Activated naive CD8-positive, alpha-beta T cell treated with anti-CD3 and anti-CD28 coated beads, Interleukin-2, amount 10 ng/mL, durations not matched to agents 7 days and 5 days (primary cell): ENCODE data around the gene TDG. TPM values are rescaled to one million over a fixed set of nuclear protein-coding genes. Genes with fewer than 3 reads are reported as not detected.
"Not testable (repeated sequence)": the region's sequence is repeated elsewhere in the genome, so short reads cannot be mapped to it uniquely, and the experiment has no call there.

Source experiments
- ATAC-seq: fragments of 150-1000 bp; cut with Tn5 transposase; one replicate; pipeline ENCODE4 v1.10.0; 2021; ENCODE audit warnings: low read depth, moderate library complexity
- POLR2A ChIA-PET: fragments of 350-600 bp; sonication (Branson Sonifier 250); formaldehyde crosslinking; loops from one replicate; lab custom pipeline; 2021; ENCODE audit warnings: antibody characterized with exemption; lab: Charles Lee
- DNase-seq: peaks from one replicate; pipeline ENCODE4 v3.0.0; 2021
- H3K27ac Mint-ChIP-seq: one replicate; pipeline ENCODE4 v1.8.0; 2022; ENCODE audit warnings: mild to moderate bottlenecking, mixed read lengths
- H3K27me3 Mint-ChIP-seq: one replicate; pipeline ENCODE4 v1.8.0; 2022; ENCODE audit warnings: mild to moderate bottlenecking, moderate library complexity, mixed read lengths
- H3K36me3 Mint-ChIP-seq: one replicate; pipeline ENCODE4 v1.8.0; 2021; ENCODE audit warnings: mild to moderate bottlenecking, mixed read lengths
- H3K4me1 Mint-ChIP-seq: one replicate; pipeline ENCODE4 v1.8.0; 2021; ENCODE audit warnings: mixed read lengths
- H3K4me3 Mint-ChIP-seq: one replicate; pipeline ENCODE4 v1.8.0; 2022; ENCODE audit warnings: mild to moderate bottlenecking, moderate library complexity, mixed read lengths
- H3K9me3 Mint-ChIP-seq: one replicate; pipeline ENCODE4 v1.8.0; 2021; ENCODE audit warnings: mixed read lengths
- total RNA-seq, 2 experiments: library from RNA; stranded (reverse); gene quantifications; one replicate each; pipeline ENCODE4 v1.2.3, GENCODE V29; 2021

TDG gene
- total RNA-seq, 2 experiments from 2014 or later = 32.5 to 37.6 TPM

GRCh38 chr12:104010121-104010520 lies 44.4 kb downstream of the TDG start:
- no peak for ATAC-seq

GRCh38 chr12:104010606-104011169 lies 45.0 kb downstream of the TDG start:
- DNase-seq = no peak
- Mint-ChIP-seq H3K9me3 (peaks cover 3% of the 10 kb centered on the region), H3K4me1 (no peaks in the 10 kb centered on the region), H3K36me3 (no peaks in the 10 kb centered on the region), H3K27ac (no peak overlapping the region), H3K27me3 (peaks cover 16% of the 10 kb centered on the region), H3K4me3 (no peak overlapping the region)
- POLR2A ChIA-PET = no interaction called here
- no peak for ATAC-seq

More at GRCh38 chr12:104010121-104010520, 44.4 kb downstream of the TDG start:
- Mint-ChIP-seq H3K27ac (no peak overlapping the region), H3K36me3 (no peaks in the 10 kb centered on the region), H3K9me3 (peaks cover 3% of the 10 kb centered on the region), H3K4me1 (no peaks in the 10 kb centered on the region), H3K4me3 (no peak overlapping the region), H3K27me3 (peaks cover 19% of the 10 kb centered on the region)
- POLR2A ChIA-PET = no interaction called here
- no peak for DNase-seq

GRCh38 chr12:104011253-104011652 lies 45.6 kb downstream of the TDG start:
- Mint-ChIP-seq H3K27me3 (peaks cover 13% of the 10 kb centered on the region), H3K36me3 (no peaks in the 10 kb centered on the region), H3K27ac (no peak overlapping the region), H3K9me3 (peaks cover 3% of the 10 kb centered on the region), H3K4me1 (no peaks in the 10 kb centered on the region), H3K4me3 (no peak overlapping the region)
- POLR2A ChIA-PET = no interaction called here
- DNase-seq (no peak), ATAC-seq (no peak)

- Mint-ChIP-seq H3K27ac (no peak overlapping the region), H3K4me1 (no peaks in the 10 kb centered on the region), H3K27me3 (peaks cover 6% of the 10 kb centered on the region), H3K4me3 (no peak overlapping the region), H3K9me3 (peaks cover under 1% of the 10 kb centered on the region), H3K36me3 (no peaks in the 10 kb centered on the region)
- ATAC-seq (no peak), DNase-seq (no peak)
- POLR2A ChIA-PET = no interaction called here
Observed at GRCh38 chr12:104012331-104012730, 46.7 kb downstream of the TDG start.

GRCh38 chr12:104021862-104022261 lies 56.2 kb downstream of the TDG start:
- H3K9me3 Mint-ChIP-seq, DNase-seq, H3K36me3 Mint-ChIP-seq, H3K27ac Mint-ChIP-seq, POLR2A ChIA-PET, H3K4me3 Mint-ChIP-seq, H3K4me1 Mint-ChIP-seq, ATAC-seq: not testable (repeated sequence)
- peaks cover 25% of the 10 kb centered on the region for H3K27me3 Mint-ChIP-seq

GRCh38 chr12:104022786-104023185 lies 57.1 kb downstream of the TDG start:
- ATAC-seq = no peak
- POLR2A ChIA-PET = no interaction called here
- no peaks in the 10 kb centered on the region for H3K4me1 Mint-ChIP-seq

GRCh38 chr12:104023710-104024109 lies 58.0 kb downstream of the TDG start:
- no peak overlapping the region for H3K4me3 Mint-ChIP-seq

More at GRCh38 chr12:104022786-104023185, 57.1 kb downstream of the TDG start:
- Mint-ChIP-seq H3K4me3 (no peak overlapping the region), H3K36me3 (no peaks in the 10 kb centered on the region), H3K27ac (no peak overlapping the region), H3K27me3 (peaks cover 33% of the 10 kb centered on the region), H3K9me3 (no peaks in the 10 kb centered on the region)
- no peak for DNase-seq

GRCh38 chr12:104024348-104024747 lies 58.7 kb downstream of the TDG start:
- H3K4me3 Mint-ChIP-seq = no peak overlapping the region
- H3K27ac Mint-ChIP-seq = no peak overlapping the region
- H3K9me3 Mint-ChIP-seq = no peaks in the 10 kb centered on the region
- POLR2A ChIA-PET = no interaction called here
- H3K36me3 Mint-ChIP-seq = no peaks in the 10 kb centered on the region
- peaks cover 39% of the 10 kb centered on the region for H3K27me3 Mint-ChIP-seq
- no peak for ATAC-seq
- DNase-seq = no peak
- no peaks in the 10 kb centered on the region for H3K4me1 Mint-ChIP-seq

More at GRCh38 chr12:104023710-104024109, 58.0 kb downstream of the TDG start:
- H3K36me3 Mint-ChIP-seq = no peaks in the 10 kb centered on the region
- peaks cover 36% of the 10 kb centered on the region for H3K27me3 Mint-ChIP-seq
- POLR2A ChIA-PET = no interaction called here
- ATAC-seq = no peak
- no peaks in the 10 kb centered on the region for H3K4me1 Mint-ChIP-seq
- no peak overlapping the region for H3K27ac Mint-ChIP-seq
- no peak for DNase-seq
- H3K9me3 Mint-ChIP-seq = no peaks in the 10 kb centered on the region

- Mint-ChIP-seq H3K27ac (no peak overlapping the region), H3K4me1 (no peaks in the 10 kb centered on the region), H3K27me3 (peaks cover 34% of the 10 kb centered on the region), H3K9me3 (no peaks in the 10 kb centered on the region), H3K36me3 (no peaks in the 10 kb centered on the region), H3K4me3 (no peak overlapping the region)
- ATAC-seq = no peak
- POLR2A ChIA-PET = no interaction called here
- DNase-seq = no peak
Observed at GRCh38 chr12:104025771-104026170, 60.1 kb downstream of the TDG start.

GRCh38 chr12:104026841-104027599 lies 61.3 kb downstream of the TDG start:
- no peaks in the 10 kb centered on the region for H3K9me3 Mint-ChIP-seq
- H3K27me3 Mint-ChIP-seq = peaks cover 26% of the 10 kb centered on the region
- DNase-seq = no peak
- H3K4me1 Mint-ChIP-seq = no peaks in the 10 kb centered on the region
- ATAC-seq = no peak
- no peaks in the 10 kb centered on the region for H3K36me3 Mint-ChIP-seq
- H3K4me3 Mint-ChIP-seq = no peak overlapping the region
- POLR2A ChIA-PET = no interaction called here
- H3K27ac Mint-ChIP-seq = no peak overlapping the region

- H3K4me1 Mint-ChIP-seq, ATAC-seq: not testable (repeated sequence)
Observed at GRCh38 chr12:104030596-104030995, 64.9 kb downstream of the TDG start.

GRCh38 chr12:104036143-104036542 lies 70.5 kb downstream of the TDG start:
- H3K4me3 Mint-ChIP-seq, DNase-seq, POLR2A ChIA-PET, H3K9me3 Mint-ChIP-seq, ATAC-seq, H3K36me3 Mint-ChIP-seq, H3K4me1 Mint-ChIP-seq, H3K27ac Mint-ChIP-seq: not testable (repeated sequence)
- H3K27me3 Mint-ChIP-seq = peaks cover 29% of the 10 kb centered on the region

More at GRCh38 chr12:104030596-104030995, 64.9 kb downstream of the TDG start:
- H3K9me3 Mint-ChIP-seq, H3K4me3 Mint-ChIP-seq, POLR2A ChIA-PET, H3K36me3 Mint-ChIP-seq, H3K27ac Mint-ChIP-seq, DNase-seq: not testable (repeated sequence)
- peaks cover 32% of the 10 kb centered on the region for H3K27me3 Mint-ChIP-seq
